ENCODE measurements around the gene KIF25. TPM values are rescaled to one million over a fixed set of nuclear protein-coding genes. Genes with fewer than 3 reads are reported as not detected.

Gene KIF25
- total RNA-seq, 1 experiment from 2014 or later: 0.59 TPM

DNA sequence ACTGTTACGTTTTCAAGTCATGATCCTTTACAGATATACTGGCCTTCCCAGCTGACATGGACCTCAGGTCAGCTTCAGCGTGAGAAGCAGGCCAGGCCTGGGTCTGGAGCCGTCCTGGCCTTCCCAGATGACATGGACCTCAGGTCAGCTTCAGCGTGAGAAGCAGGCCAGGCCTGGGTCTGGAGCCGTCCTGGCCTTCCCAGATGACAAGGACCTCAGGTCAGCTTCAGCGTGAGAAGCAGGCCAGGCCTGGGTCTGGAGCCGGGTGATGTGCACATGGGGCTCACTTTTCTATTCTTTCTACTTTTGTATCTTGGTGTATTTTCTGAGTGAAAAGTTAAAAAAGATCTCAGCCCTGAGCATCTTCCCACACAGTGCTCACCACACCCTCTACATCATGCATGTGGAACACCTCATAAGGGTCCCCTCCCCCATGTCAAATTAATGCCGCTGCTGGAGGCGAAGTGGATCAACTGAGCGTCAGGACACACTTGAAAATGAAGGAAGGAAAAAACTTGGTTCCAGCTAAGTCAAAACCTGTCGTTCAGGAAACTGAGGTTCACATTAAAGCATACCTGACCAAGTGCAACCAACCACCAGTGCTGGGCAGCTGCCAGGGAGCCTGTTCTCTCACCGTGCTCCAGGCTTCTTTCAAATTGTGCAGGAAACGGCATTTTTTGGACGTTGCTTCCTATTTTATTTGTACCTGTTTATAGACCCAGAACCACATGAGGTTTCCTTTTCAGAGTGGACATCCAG, 32.2 kb downstream of the KIF25 start:
- H4K20me1 ChIP-seq (ENCODE audit: control insufficient read depth, insufficient read depth, insufficient read length): no peaks in the 10 kb centered on the region
- no peak overlapping the region for H3K18ac ChIP-seq (ENCODE audit: insufficient read length, low read depth, low read length)
- no peak overlapping the region for H2BK20ac ChIP-seq (ENCODE audit: low read depth, low read length, poor library complexity, severe bottlenecking)
- H2AFZ ChIP-seq (ENCODE audit: low read length): no peak overlapping the region
- no peak overlapping the region for H4K8ac ChIP-seq (replicated peaks; ENCODE audit: insufficient read length, low read depth, low read length)
- no peak overlapping the region for H3K4me2 ChIP-seq (ENCODE audit: insufficient read depth, insufficient read length, low read length)
- no peak overlapping the region for H4K5ac ChIP-seq (ENCODE audit: insufficient read length, low read depth, low read length)
- no peak overlapping the region for H3K23ac ChIP-seq (ENCODE audit: insufficient read length, low read depth, low read length)
- H2BK15ac ChIP-seq (ENCODE audit: low read depth, low read length): no peak overlapping the region
- no peaks in the 10 kb centered on the region for H3K23me2 ChIP-seq (ENCODE audit: insufficient read length, low read depth, low read length, poor library complexity, severe bottlenecking)
- no CpG with 5 or more reads among the region's 14 CpGs for WGBS (ENCODE audit: extremely low coverage, insufficient read length, low lambda C conversion rate)
- H3K14ac ChIP-seq (ENCODE audit: insufficient read depth, low read length): no peak overlapping the region
- no peak overlapping the region for H3K56ac ChIP-seq (ENCODE audit: insufficient read length, low read depth, low read length)
- peaks cover 2% of the 10 kb centered on the region for H3K27me3 Mint-ChIP-seq (ENCODE audit: low read depth)
- H3K27ac ChIP-seq (ENCODE audit: insufficient read length, low read depth, low read length): no peak overlapping the region
- H3K79me1 ChIP-seq (ENCODE audit: insufficient read depth, low read depth, low read length, poor library complexity, severe bottlenecking): no peaks in the 10 kb centered on the region
- H3K4me3 Mint-ChIP-seq: no peak overlapping the region
- no peak overlapping the region for H4K91ac ChIP-seq (ENCODE audit: insufficient read length, low read depth, low read length)
- no peak overlapping the region for H3T11ph ChIP-seq (ENCODE audit: low read length)
- no peak for DNase-seq
- no peak overlapping the region for H2BK5ac ChIP-seq (ENCODE audit: insufficient read length, low read length)
- H3K27me3 ChIP-seq (ENCODE audit: insufficient read depth, low read length): no peaks in the 10 kb centered on the region
- peaks cover 30 to 33% of the 10 kb centered on the region in 2 experiments for H3K4me1 Mint-ChIP-seq
- H2BK120ac ChIP-seq (ENCODE audit: low read depth, low read length, poor library complexity, severe bottlenecking): no peak overlapping the region
- H3K9me3 ChIP-seq (ENCODE audit: control insufficient read depth, low read depth, low read length): no peaks in the 10 kb centered on the region
- H2BK12ac ChIP-seq (ENCODE audit: insufficient read length, low read depth, low read length): no peak overlapping the region
- H3K9ac ChIP-seq (ENCODE audit: extremely low read depth, insufficient read length, low read length): no peak overlapping the region
- no peaks in the 10 kb centered on the region for H3K36me3 Mint-ChIP-seq (ENCODE audit: insufficient read depth in 1 of 3, low read depth in 3 of 3)
- H3K4me1 ChIP-seq (ENCODE audit: insufficient read depth, low read length): peaks cover 4% of the 10 kb centered on the region; the same call in 1 of the 2 replicates
- TF ChIP-seq, protein P1, sequence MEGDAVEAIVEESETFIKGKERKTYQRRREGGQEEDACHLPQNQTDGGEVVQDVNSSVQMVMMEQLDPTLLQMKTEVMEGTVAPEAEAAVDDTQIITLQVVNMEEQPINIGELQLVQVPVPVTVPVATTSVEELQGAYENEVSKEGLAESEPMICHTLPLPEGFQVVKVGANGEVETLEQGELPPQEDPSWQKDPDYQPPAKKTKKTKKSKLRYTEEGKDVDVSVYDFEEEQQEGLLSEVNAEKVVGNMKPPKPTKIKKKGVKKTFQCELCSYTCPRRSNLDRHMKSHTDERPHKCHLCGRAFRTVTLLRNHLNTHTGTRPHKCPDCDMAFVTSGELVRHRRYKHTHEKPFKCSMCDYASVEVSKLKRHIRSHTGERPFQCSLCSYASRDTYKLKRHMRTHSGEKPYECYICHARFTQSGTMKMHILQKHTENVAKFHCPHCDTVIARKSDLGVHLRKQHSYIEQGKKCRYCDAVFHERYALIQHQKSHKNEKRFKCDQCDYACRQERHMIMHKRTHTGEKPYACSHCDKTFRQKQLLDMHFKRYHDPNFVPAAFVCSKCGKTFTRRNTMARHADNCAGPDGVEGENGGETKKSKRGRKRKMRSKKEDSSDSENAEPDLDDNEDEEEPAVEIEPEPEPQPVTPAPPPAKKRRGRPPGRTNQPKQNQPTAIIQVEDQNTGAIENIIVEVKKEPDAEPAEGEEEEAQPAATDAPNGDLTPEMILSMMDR (conservative IDR thresholded peaks at IDR 0.05): no peak
- H2AK5ac ChIP-seq (ENCODE audit: insufficient read length, low read length): no peak overlapping the region
- H3K27ac Mint-ChIP-seq: no peak overlapping the region
- no peak overlapping the region for H3K4ac ChIP-seq (ENCODE audit: low read depth, low read length)
- no peaks in the 10 kb centered on the region for H3K79me2 ChIP-seq (ENCODE audit: insufficient read depth, low read length)
- peaks cover 1 to 2% of the 10 kb centered on the region in 2 experiments; a peak in 2 of 5 replicates for H3K9me3 Mint-ChIP-seq

All from H9 (cell line).